T-helper 1 cell treated with Interleukin-12 subunit alpha and Interleukin-12 subunit beta and Interleukin-4 antibody, amounts not matched to agents 30 ng/mL and 1 ng/mL, for 36 hours (primary cell): Measurements from ENCODE around the gene BCL6B. TPM values are rescaled to one million over a fixed set of nuclear protein-coding genes. Genes with fewer than 3 reads are reported as not detected.

ENCODE experiments used
- intact Hi-C: fragments of 100-400 bp; cut with micrococcal nuclease; formaldehyde crosslinking; loops from one replicate; pipeline ENCODE4 v1.15.1; 2024
- total RNA-seq: library from RNA; stranded (reverse); gene quantifications from 2 replicates; pipeline ENCODE4 v1.2.3, GENCODE V29; 2022

BCL6B gene
- total RNA-seq, 1 donor from 2014 or later, result 2.5 TPM

GRCh38 chr17:7026471-7027115 is 3.7 kb downstream of the BCL6B start:
- intact Hi-C loops, result no loop called here

- intact Hi-C loops, result no loop called here
Observed at GRCh38 chr17:7027335-7027734, 4.5 kb downstream of the BCL6B start.

- intact Hi-C loops, result no loop called here
Observed at GRCh38 chr17:7029096-7029495, 6.2 kb downstream of the BCL6B start.

GRCh38 chr17:7029659-7030058 is 6.8 kb downstream of the BCL6B start:
- intact Hi-C loops, result no loop called here

- intact Hi-C loops, result loop anchor here (1.0 to 5.0 kb wide), 9 partner anchors 12 to 447 kb away; partner anchors contain the start of genes BCL6B, C17orf100, EIF5A and ELP5
Observed at GRCh38 chr17:7034955-7035590, 12.2 kb downstream of the BCL6B start.

GRCh38 chr17:7035591-7036368 is 12.9 kb downstream of the BCL6B start, which contains the start of gene SLC16A13:
Gene SLC16A13 (plus strand): TSS chr17:7036015. CDS start chr17:7036383, 368 bp downstream.
- intact Hi-C loops, result loop anchor here (1.0 to 5.0 kb wide), 10 partner anchors 11 to 447 kb away; partner anchors contain the start of genes BCL6B, C17orf100, EIF5A and ELP5

- intact Hi-C loops, result loop anchor here (5.0 kb wide), 2 partner anchors 269 to 444 kb away; partner anchors contain the start of genes EIF5A, POLR2A and SLC35G6
Observed at GRCh38 chr17:7038025-7038862, 15.4 kb downstream of the BCL6B start.

GRCh38 chr17:7039832-7040231 is 17.0 kb downstream of the BCL6B start:
- intact Hi-C loops, result loop anchor here (5.0 kb wide), 2 partner anchors 267 to 442 kb away; partner anchors contain the start of genes EIF5A, POLR2A and SLC35G6

GRCh38 chr17:7041607-7042500 is 19.0 kb downstream of the BCL6B start:
- intact Hi-C loops, result no loop called here

GRCh38 chr17:7042501-7043181 is 19.8 kb downstream of the BCL6B start:
- intact Hi-C loops, result no loop called here

- intact Hi-C loops, result no loop called here
Observed at GRCh38 chr17:7043182-7043496, 20.3 kb downstream of the BCL6B start.

- intact Hi-C loops, result no loop called here
Observed at GRCh38 chr17:7043497-7044198, 20.8 kb downstream of the BCL6B start, which contains the start of gene SLC16A11. Gene SLC16A11 (minus strand): TSS chr17:7044092. CDS start chr17:7043513, 579 bp downstream.

- intact Hi-C loops, result loop anchor here (1.0 to 5.0 kb wide), 10 partner anchors 9 to 537 kb away; partner anchors contain the start of genes MPDU1, SLC16A13 and SLC2A4
Observed at GRCh38 chr17:7045492-7046126, 22.8 kb downstream of the BCL6B start.

GRCh38 chr17:7046127-7046724 is 23.4 kb downstream of the BCL6B start:
- intact Hi-C loops, result loop anchor here (1.0 to 5.0 kb wide), 9 partner anchors 10 to 536 kb away; partner anchors contain the start of genes MPDU1, SLC16A13 and SLC2A4

- intact Hi-C loops, result loop anchor here (1.0 to 5.0 kb wide), 9 partner anchors 11 to 535 kb away; partner anchors contain the start of genes MPDU1, SLC16A13 and SLC2A4
Observed at GRCh38 chr17:7046725-7047397, 24.0 kb downstream of the BCL6B start.

- intact Hi-C loops, result loop anchor here (5.0 kb wide), 3 partner anchors 235 to 535 kb away; partner anchors contain the start of genes MPDU1 and SLC2A4
Observed at GRCh38 chr17:7047566-7047965, 24.7 kb downstream of the BCL6B start.

- intact Hi-C loops, result loop anchor here (5.0 kb wide), 3 partner anchors 233 to 533 kb away; partner anchors contain the start of genes MPDU1 and SLC2A4
Observed at GRCh38 chr17:7048968-7049367, 26.1 kb downstream of the BCL6B start.
